Ureter (tissue), 1 donor: ENCODE data around the gene FNDC4. TPM values are rescaled to one million over a fixed set of nuclear protein-coding genes. Genes with fewer than 3 reads are reported as not detected.

Experiments used
- DNase-seq: peaks from one replicate; pipeline ENCODE4 v3.0.0-alpha.2; 2020; ENCODE audit warnings: low spot score
- total RNA-seq: library from RNA; stranded (reverse); gene quantifications from one replicate; pipeline ENCODE4 v1.2.4, GENCODE V29; 2023
- donor health status: DM: yes; HTN: yes; CAD: no.

The FNDC4 gene
- total RNA-seq, 1 donor from 2014 or later = 3.7 TPM

GRCh38 chr2:27493948-27494283, 1.1 kb downstream of the FNDC4 start:
- DNase-seq = no peak

GRCh38 chr2:27492557-27492956, 2.4 kb downstream of the FNDC4 start:
- no peak for DNase-seq

GRCh38 chr2:27489498-27490397, 5.3 kb downstream of the FNDC4 start, which contains the start of gene IFT172:
IFT172 (minus strand) TSS chr2:27489743; CDS start chr2:27489653, 90 bp downstream.
- peak; percentile 99 for DNase-seq

- no peak for DNase-seq
Observed at GRCh38 chr2:27489118-27489497, 5.9 kb downstream of the FNDC4 start.

GRCh38 chr2:27485496-27485895, 9.5 kb downstream of the FNDC4 start:
- no peak for DNase-seq

- DNase-seq = no peak
Observed at GRCh38 chr2:27471961-27472360, 23.0 kb downstream of the FNDC4 start.

GRCh38 chr2:27464443-27464842, 30.6 kb downstream of the FNDC4 start:
- no peak for DNase-seq

GRCh38 chr2:27461118-27461517, 33.9 kb downstream of the FNDC4 start:
- no peak for DNase-seq

GRCh38 chr2:27453968-27454367, 41.0 kb downstream of the FNDC4 start:
- DNase-seq = no peak

- DNase-seq = no peak
Observed at GRCh38 chr2:27451095-27451494, 43.9 kb downstream of the FNDC4 start.

GRCh38 chr2:27448381-27448780, 46.6 kb downstream of the FNDC4 start:
- no peak for DNase-seq

- DNase-seq = peak; percentile 79
Observed at GRCh38 chr2:27446057-27446456, 48.9 kb downstream of the FNDC4 start.

GRCh38 chr2:27445615-27446014, 49.4 kb downstream of the FNDC4 start:
- DNase-seq = no peak

GRCh38 chr2:27445155-27445554, 49.8 kb downstream of the FNDC4 start:
- no peak for DNase-seq

- no peak for DNase-seq
Observed at GRCh38 chr2:27442920-27443282, 52.1 kb downstream of the FNDC4 start.

- peak; percentile 54 for DNase-seq
Observed at GRCh38 chr2:27441958-27442919, 52.8 kb downstream of the FNDC4 start, which contains the start of gene KRTCAP3. KRTCAP3 (plus strand) TSS chr2:27442381; CDS start chr2:27442413, 32 bp downstream.

Other genes starting within 250 kb of the FNDC4 start
- not detected for gene SLC30A3, start 232.2 kb downstream of the FNDC4 start, total RNA-seq
- gene DNAJC5G, start 219.8 kb downstream of the FNDC4 start, total RNA-seq = not detected
- gene TRIM54, start 212.8 kb downstream of the FNDC4 start, total RNA-seq = 0.18 TPM
- 0.68 TPM for gene UCN, start 186.8 kb downstream of the FNDC4 start, total RNA-seq
- 77.1 TPM for gene MPV17, start 172.1 kb downstream of the FNDC4 start, total RNA-seq
- gene GTF3C2, start 138.4 kb downstream of the FNDC4 start, total RNA-seq = 109 TPM
- 37.8 TPM for gene EIF2B4, start 124.9 kb downstream of the FNDC4 start, total RNA-seq
- 102 TPM for gene SNX17, start 124.6 kb downstream of the FNDC4 start, total RNA-seq
- 39.3 TPM for gene ZNF513, start 114.5 kb downstream of the FNDC4 start, total RNA-seq
- 61.7 TPM for gene PPM1G, start 85.6 kb downstream of the FNDC4 start, total RNA-seq
- gene NRBP1, start 66.6 kb downstream of the FNDC4 start, total RNA-seq = 71.7 TPM
- 52.9 TPM for gene KRTCAP3, start 52.8 kb downstream of the FNDC4 start, total RNA-seq
- 40.4 TPM for gene IFT172, start 5.5 kb downstream of the FNDC4 start, total RNA-seq
- 1.9 TPM for gene GCKR, start 1.6 kb upstream of the FNDC4 start, total RNA-seq
- 48.7 TPM for gene ZNF512, start 87.8 kb upstream of the FNDC4 start, total RNA-seq
- gene CCDC121, start 133.8 kb upstream of the FNDC4 start, total RNA-seq = 5.3 TPM
- gene GPN1, start 133.8 kb upstream of the FNDC4 start, total RNA-seq = 27.3 TPM
- 33.7 TPM for gene SUPT7L, start 168.4 kb upstream of the FNDC4 start, total RNA-seq
- 19.7 TPM for gene SLC4A1AP, start 168.7 kb upstream of the FNDC4 start, total RNA-seq